Measurements from ENCODE around the gene MSI2.
A peak's percentile ranks its signal among the peaks of the same experiment; 100 is the strongest.

MSI2 gene

GRCh38 chr17:57369509-57369945, 113.2 kb downstream of the MSI2 start:
- Histone ChIP-seq H2AFZ (ENCODE audit: insufficient read depth, low read length, poor library complexity) (no peak overlapping the region), H2BK120ac (ENCODE audit: insufficient read depth, low read length, poor library complexity) (no peak overlapping the region), H3K14ac (ENCODE audit: low read length) (no peak overlapping the region), H2BK12ac (ENCODE audit: low read length) (no peak overlapping the region), H3K9me3 (ENCODE audit: insufficient read depth, low read depth, low read length) (no peaks in the 10 kb centered on the region), H3K4ac (ENCODE audit: low read depth, low read length) (no peak overlapping the region), H3K79me2 (ENCODE audit: control insufficient read depth, insufficient read depth, low read length, poor library complexity) (peaks cover 2% of the 10 kb centered on the region), H3K18ac (ENCODE audit: low read length) (no peak overlapping the region), H3K79me1 (ENCODE audit: low read length) (no peaks in the 10 kb centered on the region), H4K91ac (ENCODE audit: low read depth, low read length) (peak overlapping the region; percentile 19), H2AK5ac (ENCODE audit: low read length) (no peak overlapping the region), H3K27ac (ENCODE audit: low read depth, low read length) (peak overlapping the region; percentile 80), H4K12ac (ENCODE audit: low read depth, low read length) (no peak overlapping the region), H3K27me3 (ENCODE audit: insufficient read depth, low read length) (no peaks in the 10 kb centered on the region), H3K4me1 (ENCODE audit: control insufficient read depth in 1 of 2, insufficient read depth in 2 of 2, low read length in 2 of 2) (peaks cover 14 to 16% of the 10 kb centered on the region in 2 experiments), H3K4me3 (ENCODE audit: low read depth, low read length) (no peak overlapping the region), H4K8ac (ENCODE audit: low read depth, low read length) (no peak overlapping the region), H3K23ac (ENCODE audit: low read length) (no peak overlapping the region), H3K9ac (ENCODE audit: low read length) (no peak overlapping the region), H3K4me2 (ENCODE audit: low read length) (no peak overlapping the region), H3K36me3 (ENCODE audit: control insufficient read depth in 1 of 2, insufficient read depth in 2 of 2, low read length in 2 of 2) (no peaks in the 10 kb centered on the region), H2BK5ac (ENCODE audit: low read depth, low read length, poor library complexity) (peak overlapping the region; percentile 12)
- no CpG with 5 or more reads among the region's 2 CpGs for WGBS (ENCODE audit: extremely low coverage, insufficient coverage, insufficient read length)
- no peak for DNase-seq

DNA sequence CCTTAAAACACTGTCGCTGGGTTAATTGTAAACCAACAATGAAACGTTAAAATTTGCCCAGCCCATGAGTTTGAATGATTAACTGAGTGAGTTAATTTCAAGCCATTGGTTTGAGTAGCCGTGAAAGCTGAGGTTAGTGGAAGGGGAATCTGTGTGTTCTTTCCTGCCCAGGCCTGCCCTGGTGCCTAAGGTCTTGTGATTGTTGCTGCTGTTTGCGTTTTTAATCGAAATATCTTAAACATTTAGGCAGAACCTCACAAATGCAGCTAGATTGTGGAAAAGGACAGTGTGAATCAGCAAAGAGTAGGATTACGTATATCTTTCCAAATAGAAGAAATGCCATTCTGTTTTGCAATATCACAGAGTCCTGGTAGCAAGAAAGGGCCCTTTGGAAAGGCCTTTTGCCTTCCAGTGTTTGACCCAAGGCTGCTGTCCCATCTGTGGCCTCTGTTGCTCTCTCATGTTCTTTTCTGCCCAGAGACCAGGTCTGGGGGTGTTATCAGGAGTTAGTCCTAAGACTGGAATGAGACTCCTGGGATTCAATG, 113.8 kb downstream of the MSI2 start:
- H3K14ac ChIP-seq (ENCODE audit: low read length) = no peak overlapping the region
- no peak overlapping the region for H2BK5ac ChIP-seq (ENCODE audit: low read depth, low read length, poor library complexity)
- no peaks in the 10 kb centered on the region for H3K9me3 ChIP-seq (ENCODE audit: insufficient read depth, low read depth, low read length)
- H3K4me1 ChIP-seq (ENCODE audit: control insufficient read depth in 1 of 2, insufficient read depth in 2 of 2, low read length in 2 of 2) = peaks cover 19% of the 10 kb centered on the region in 2 experiments
- H4K12ac ChIP-seq (ENCODE audit: low read depth, low read length) = no peak overlapping the region
- WGBS (ENCODE audit: extremely low coverage, insufficient coverage, insufficient read length) = no CpG with 5 or more reads among the region's 6 CpGs
- no peak overlapping the region for H3K4me3 ChIP-seq (ENCODE audit: low read depth, low read length)
- no peaks in the 10 kb centered on the region for H3K36me3 ChIP-seq (ENCODE audit: control insufficient read depth in 1 of 2, insufficient read depth in 2 of 2, low read length in 2 of 2)
- peaks cover 2% of the 10 kb centered on the region for H3K79me2 ChIP-seq (ENCODE audit: control insufficient read depth, insufficient read depth, low read length, poor library complexity)
- no peak overlapping the region for H3K4ac ChIP-seq (ENCODE audit: low read depth, low read length)
- no peak overlapping the region for H2BK12ac ChIP-seq (ENCODE audit: low read length)
- H3K27me3 ChIP-seq (ENCODE audit: insufficient read depth, low read length) = no peaks in the 10 kb centered on the region
- H3K23ac ChIP-seq (ENCODE audit: low read length) = no peak overlapping the region
- H4K8ac ChIP-seq (ENCODE audit: low read depth, low read length) = no peak overlapping the region
- H2AFZ ChIP-seq (ENCODE audit: insufficient read depth, low read length, poor library complexity) = no peak overlapping the region
- H3K4me2 ChIP-seq (ENCODE audit: low read length) = no peak overlapping the region
- peaks cover 1% of the 10 kb centered on the region for H3K79me1 ChIP-seq (ENCODE audit: low read length)
- H3K9ac ChIP-seq (ENCODE audit: low read length) = no peak overlapping the region
- no peak overlapping the region for H4K91ac ChIP-seq (ENCODE audit: low read depth, low read length)
- DNase-seq = peak; percentile 68 to 95
- H2AK5ac ChIP-seq (ENCODE audit: low read length) = no peak overlapping the region
- H3K27ac ChIP-seq (ENCODE audit: low read depth, low read length) = peak overlapping the region; percentile 80
- H3K18ac ChIP-seq (ENCODE audit: low read length) = no peak overlapping the region
- H2BK120ac ChIP-seq (ENCODE audit: insufficient read depth, low read length, poor library complexity) = no peak overlapping the region

DNA sequence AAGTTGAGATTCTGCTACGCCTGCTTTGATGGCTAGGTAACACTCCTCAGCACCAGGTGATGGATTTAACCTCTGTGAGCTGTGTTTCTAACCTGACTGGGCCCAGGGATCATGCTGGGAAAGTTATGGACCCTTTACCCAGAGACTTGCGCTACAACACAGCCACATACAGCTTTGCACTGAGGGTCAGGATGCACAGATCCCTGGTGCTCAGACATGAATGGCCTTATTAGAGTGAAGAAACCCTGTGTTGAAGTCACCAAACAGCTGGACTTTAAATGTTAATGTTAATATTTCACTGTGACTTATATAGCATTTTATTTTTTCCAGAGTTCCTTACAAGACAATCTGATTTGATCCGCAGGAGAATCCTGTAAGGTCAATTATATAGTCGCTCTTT, 114.3 kb downstream of the MSI2 start:
- Histone ChIP-seq H4K8ac (ENCODE audit: low read depth, low read length) (peak overlapping the region; percentile 35), H3K79me1 (ENCODE audit: low read length) (peaks cover 4% of the 10 kb centered on the region), H3K4me2 (ENCODE audit: low read length) (no peak overlapping the region), H3K23ac (ENCODE audit: low read length) (no peak overlapping the region), H3K79me2 (ENCODE audit: control insufficient read depth, insufficient read depth, low read length, poor library complexity) (peaks cover 2% of the 10 kb centered on the region), H2AK5ac (ENCODE audit: low read length) (peak overlapping the region; percentile 84), H2BK12ac (ENCODE audit: low read length) (no peak overlapping the region), H2AFZ (ENCODE audit: insufficient read depth, low read length, poor library complexity) (no peak overlapping the region), H3K4me3 (ENCODE audit: low read depth, low read length) (no peak overlapping the region), H3K4ac (ENCODE audit: low read depth, low read length) (no peak overlapping the region), H3K9me3 (ENCODE audit: insufficient read depth, low read depth, low read length) (no peaks in the 10 kb centered on the region), H4K91ac (ENCODE audit: low read depth, low read length) (no peak overlapping the region), H3K4me1 (ENCODE audit: control insufficient read depth in 1 of 2, insufficient read depth in 2 of 2, low read length in 2 of 2) (peaks cover 23 to 24% of the 10 kb centered on the region in 2 experiments), H2BK5ac (ENCODE audit: low read depth, low read length, poor library complexity) (peak overlapping the region; percentile 69), H3K36me3 (ENCODE audit: control insufficient read depth in 1 of 2, insufficient read depth in 2 of 2, low read length in 2 of 2) (no peaks in the 10 kb centered on the region), H3K14ac (ENCODE audit: low read length) (peak overlapping the region; percentile 46), H2BK120ac (ENCODE audit: insufficient read depth, low read length, poor library complexity) (peak overlapping the region; percentile 63), H3K9ac (ENCODE audit: low read length) (no peak overlapping the region), H3K18ac (ENCODE audit: low read length) (no peak overlapping the region), H3K27ac (ENCODE audit: low read depth, low read length) (peak overlapping the region; percentile 80), H3K27me3 (ENCODE audit: insufficient read depth, low read length) (no peaks in the 10 kb centered on the region), H4K12ac (ENCODE audit: low read depth, low read length) (peak overlapping the region; percentile 68)
- WGBS (ENCODE audit: extremely low coverage, insufficient coverage, insufficient read length) = no CpG with 5 or more reads among the region's 4 CpGs
- DNase-seq = no peak

GRCh38 chr17:57372156-57372555, 115.8 kb downstream of the MSI2 start:
- Histone ChIP-seq H2BK5ac (ENCODE audit: low read depth, low read length, poor library complexity) (no peak overlapping the region), H3K79me1 (ENCODE audit: low read length) (peaks cover 5% of the 10 kb centered on the region), H4K12ac (ENCODE audit: low read depth, low read length) (no peak overlapping the region), H3K36me3 (ENCODE audit: control insufficient read depth in 1 of 2, insufficient read depth in 2 of 2, low read length in 2 of 2) (peaks cover 2% of the 10 kb centered on the region in 2 experiments), H2AK5ac (ENCODE audit: low read length) (no peak overlapping the region), H3K23ac (ENCODE audit: low read length) (no peak overlapping the region), H3K27me3 (ENCODE audit: insufficient read depth, low read length) (no peaks in the 10 kb centered on the region), H3K18ac (ENCODE audit: low read length) (no peak overlapping the region), H4K91ac (ENCODE audit: low read depth, low read length) (no peak overlapping the region), H3K4me2 (ENCODE audit: low read length) (no peak overlapping the region), H2BK120ac (ENCODE audit: insufficient read depth, low read length, poor library complexity) (no peak overlapping the region), H3K4me3 (ENCODE audit: low read depth, low read length) (no peak overlapping the region), H3K4me1 (ENCODE audit: control insufficient read depth in 1 of 2, insufficient read depth in 2 of 2, low read length in 2 of 2) (peaks cover 18 to 31% of the 10 kb centered on the region in 2 experiments), H2AFZ (ENCODE audit: insufficient read depth, low read length, poor library complexity) (no peak overlapping the region), H3K79me2 (ENCODE audit: control insufficient read depth, insufficient read depth, low read length, poor library complexity) (peaks cover 2% of the 10 kb centered on the region), H2BK12ac (ENCODE audit: low read length) (no peak overlapping the region), H3K27ac (ENCODE audit: low read depth, low read length) (no peak overlapping the region), H4K8ac (ENCODE audit: low read depth, low read length) (no peak overlapping the region), H3K14ac (ENCODE audit: low read length) (no peak overlapping the region), H3K9ac (ENCODE audit: low read length) (no peak overlapping the region), H3K9me3 (ENCODE audit: insufficient read depth, low read depth, low read length) (no peaks in the 10 kb centered on the region), H3K4ac (ENCODE audit: low read depth, low read length) (no peak overlapping the region)
- DNase-seq = peak in 1 of 2 donors; percentile 75
- no CpG with 5 or more reads among the region's 3 CpGs for WGBS (ENCODE audit: extremely low coverage, insufficient coverage, insufficient read length)
